Measurements from ENCODE around the gene CCN5. TPM values are rescaled to one million over a fixed set of nuclear protein-coding genes. Genes with fewer than 3 reads are reported as not detected.

Gene CCN5
- total RNA-seq, 1 donor from 2014 or later: 134 TPM

DNA sequence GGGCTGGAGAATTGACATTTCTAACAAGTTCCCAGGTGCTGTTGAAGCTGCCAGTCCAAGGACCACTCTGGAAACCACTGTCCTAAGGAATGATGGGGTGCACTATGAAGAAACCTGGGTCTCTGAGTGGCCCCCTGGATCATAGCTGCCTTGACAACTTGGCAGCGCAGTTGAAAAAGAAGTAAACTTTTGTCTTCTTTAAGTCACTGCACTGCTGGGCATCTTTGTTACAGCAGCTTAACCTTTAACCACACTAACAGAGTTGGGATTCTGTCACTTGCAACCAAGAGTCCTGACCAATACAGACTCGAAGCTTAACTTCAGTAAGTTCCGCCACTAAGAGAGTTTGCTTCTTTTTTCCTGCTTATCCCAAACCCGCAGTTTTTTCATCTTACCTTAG, 21.9 kb downstream of the CCN5 start:
- Histone ChIP-seq H3K4me3 (no peak overlapping the region), H3K36me3 (no peaks in the 10 kb centered on the region), H3K27ac (no peak overlapping the region), H3K9me3 (no peaks in the 10 kb centered on the region), H3K27me3 (no peaks in the 10 kb centered on the region), H3K4me1 (no peaks in the 10 kb centered on the region)
- DNase-seq (ENCODE audit: extremely low spot score in 2 of 2): no peak
- no peak for TF ChIP-seq POLR2A (IDR thresholded peaks at IDR 0.05)
- no peak for TF ChIP-seq CTCF (IDR thresholded peaks at IDR 0.05)
- TF ChIP-seq POLR2AphosphoS5 (IDR thresholded peaks at IDR 0.05; ENCODE audit: insufficient read depth in 1 of 2, low read depth in 1 of 2): no peak
- intact Hi-C loops (cut with DNase I): no loop called here

GRCh38 chr20:44738813-44739477, 23.8 kb downstream of the CCN5 start:
- Histone ChIP-seq H3K9me3 (no peaks in the 10 kb centered on the region), H3K36me3 (no peaks in the 10 kb centered on the region), H3K4me1 (no peaks in the 10 kb centered on the region), H3K4me3 (no peak overlapping the region), H3K27ac (no peak overlapping the region), H3K27me3 (no peaks in the 10 kb centered on the region)
- TF ChIP-seq CTCF (IDR thresholded peaks at IDR 0.05): no peak
- no peak for TF ChIP-seq POLR2A (IDR thresholded peaks at IDR 0.05)
- TF ChIP-seq POLR2AphosphoS5 (IDR thresholded peaks at IDR 0.05; ENCODE audit: insufficient read depth in 1 of 2, low read depth in 1 of 2): no peak
- intact Hi-C loops (cut with DNase I): no loop called here
- no peak for DNase-seq (ENCODE audit: extremely low spot score in 2 of 2)

GRCh38 chr20:44739942-44740341, 24.8 kb downstream of the CCN5 start:
- Histone ChIP-seq H3K27me3 (no peaks in the 10 kb centered on the region), H3K36me3 (no peaks in the 10 kb centered on the region), H3K4me3 (no peak overlapping the region), H3K9me3 (no peaks in the 10 kb centered on the region), H3K4me1 (no peaks in the 10 kb centered on the region), H3K27ac (no peak overlapping the region)
- DNase-seq (ENCODE audit: extremely low spot score in 2 of 2): no peak
- TF ChIP-seq CTCF (IDR thresholded peaks at IDR 0.05) (no peak), POLR2AphosphoS5 (IDR thresholded peaks at IDR 0.05; ENCODE audit: insufficient read depth in 1 of 2, low read depth in 1 of 2) (no peak), POLR2A (IDR thresholded peaks at IDR 0.05) (no peak)
- intact Hi-C loops (cut with DNase I): no loop called here

DNA sequence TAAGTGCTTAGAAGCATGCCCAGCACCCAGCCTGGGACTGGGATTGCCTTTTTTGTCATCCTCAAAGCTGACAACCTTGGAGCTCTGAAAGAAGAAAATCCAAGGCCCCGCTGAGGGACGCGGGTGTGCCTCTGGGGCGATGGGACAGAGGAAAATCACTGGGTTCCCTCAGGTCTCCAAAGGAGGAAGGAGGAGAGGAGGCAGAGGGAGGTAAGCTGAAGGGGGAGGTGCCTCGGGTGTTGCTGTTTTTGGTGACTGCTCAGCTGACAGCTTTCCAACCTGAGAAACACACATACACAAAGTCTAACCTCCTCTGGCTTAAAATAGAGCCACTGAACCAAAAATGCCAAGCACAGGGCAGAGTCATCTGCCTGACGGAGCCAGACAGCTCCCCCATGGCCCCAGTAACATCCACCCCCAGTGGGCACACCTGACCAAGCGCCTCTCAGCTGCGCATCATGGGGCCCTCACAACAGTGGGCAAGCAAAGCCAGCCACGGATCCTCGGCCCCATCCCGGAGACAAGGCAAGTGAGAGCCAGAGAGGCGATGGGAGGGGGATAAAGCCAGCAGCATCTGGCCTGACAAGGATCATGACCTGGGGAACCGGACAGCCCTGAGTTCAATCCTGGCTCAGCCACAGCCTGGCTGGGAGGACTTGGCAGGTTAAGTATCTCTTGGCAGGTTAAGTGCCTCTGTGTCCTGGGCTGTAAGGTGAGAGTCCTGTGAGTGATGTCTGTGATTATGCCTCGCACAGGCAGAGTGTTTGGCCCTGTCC, 27.3 kb downstream of the CCN5 start:
- H3K4me3 ChIP-seq: no peak overlapping the region
- DNase-seq (ENCODE audit: extremely low spot score in 2 of 2): no peak
- no peak for TF ChIP-seq POLR2A (IDR thresholded peaks at IDR 0.05)
- no peak for TF ChIP-seq CTCF (IDR thresholded peaks at IDR 0.05)
- no peak for TF ChIP-seq POLR2AphosphoS5 (IDR thresholded peaks at IDR 0.05; ENCODE audit: insufficient read depth in 1 of 2, low read depth in 1 of 2)
- intact Hi-C loops (cut with DNase I): no loop called here
- peaks cover 22% of the 10 kb centered on the region for H3K4me1 ChIP-seq
- H3K27ac ChIP-seq: no peak overlapping the region
- H3K36me3 ChIP-seq: no peaks in the 10 kb centered on the region
- H3K9me3 ChIP-seq: no peaks in the 10 kb centered on the region
- H3K27me3 ChIP-seq: no peaks in the 10 kb centered on the region

Data from vagina (tissue), 2 donors.